Body of pancreas (tissue), 4 donors: Measurements from ENCODE around the gene A2M.

Source experiments
- CTCF ChIP-seq, 7 experiments: fragments of 450-650 bp in 4 of 7; fragments of 200-600 bp in 3 of 7; sonication (generic) in 3 of 7; IDR thresholded peaks; one replicate each; pipeline ENCODE4 v1.5.1; 2016 to 2019; ENCODE audit warnings: antibody characterized with exemption in 7 of 7
- POLR2A ChIP-seq, 3 donors: fragments of 450-650 bp; IDR thresholded peaks; one replicate each; pipeline ENCODE4 v1.6.1; 2016; ENCODE audit warnings: antibody characterized with exemption in 3 of 3, mild to moderate bottlenecking in 2 of 3

GRCh38 chr12:9144730-9145106 is 29.0 kb upstream of the A2M start:
- no peak for TF ChIP-seq POLR2A (IDR thresholded peaks at IDR 0.05)
- no peak for TF ChIP-seq CTCF (IDR thresholded peaks at IDR 0.05)
